ENCODE data around the gene HIVEP1. TPM values are rescaled to one million over a fixed set of nuclear protein-coding genes. Genes with fewer than 3 reads are reported as not detected.

HIVEP1 gene
- total and polyA plus RNA-seq, 2 of the 13 experiments (the other 11 are each of a cell fraction or from before 2014, with no cell fraction given), result 7.4 to 9.9 TPM

- intact Hi-C loops (cut with micrococcal nuclease; ENCODE audit: unreplicated experiment), result no loop called here
- no peak for FAIRE-seq
- Histone ChIP-seq H3K9ac (ENCODE audit: insufficient read depth, low read depth, low read length) (no peak overlapping the region), H3K27me3 (ENCODE audit: control insufficient read depth in 1 of 2, insufficient read depth in 2 of 2, low read length in 2 of 2) (no peaks in the 10 kb centered on the region), H3K4me2 (ENCODE audit: low read depth, low read length) (no peak overlapping the region), H2AFZ (ENCODE audit: low read length) (no peak overlapping the region), H3K4me1 (ENCODE audit: insufficient read depth, low read length) (peaks cover 7% of the 10 kb centered on the region), H3K27ac (ENCODE audit: extremely low read length, insufficient read depth, low read length) (no peak overlapping the region), H3K79me2 (ENCODE audit: insufficient read depth, low read length) (no peaks in the 10 kb centered on the region), H3K4me3 (replicated peaks in 1 of 3; ENCODE audit: insufficient read depth in 1 of 3, low read depth in 2 of 3, low read length in 3 of 3) (no peak overlapping the region), H3K36me3 (replicated peaks in 1 of 2; ENCODE audit: control insufficient read depth in 1 of 2, insufficient read depth in 2 of 2, low read length in 2 of 2) (no peaks in the 10 kb centered on the region), H3K9me3 (ENCODE audit: low read length) (no peaks in the 10 kb centered on the region), H4K20me1 (ENCODE audit: insufficient read depth, low read length) (peaks cover 3% of the 10 kb centered on the region)
- in situ Hi-C loops (cut with HindIII; ENCODE audit: extremely low pct_ligation_motif_present, low pct_unique_long_range_greater_than_20kb), result no loop called here
- WGBS (ENCODE audit: low lambda C conversion rate), result 97% methylated on average over 9 of the region's 9 CpGs
- no peak for ATAC-seq
- ChIA-PET CTCF (ENCODE audit: low intra/inter-chr PET ratio, low total read pairs) (no interaction called here), POLR2A (no interaction called here)
- BruUV-seq (replicated peaks), result no TSS peak
- TF ChIP-seq NFKB2 (CRISPR knock-in tag; IDR thresholded peaks at IDR 0.05; ENCODE audit: borderline replicate concordance), result no peak
- no peak for TF ChIP-seq FOXP1 (IDR thresholded peaks at IDR 0.05)
- no peak for TF ChIP-seq FOXP1 (CRISPR knock-in tag; IDR thresholded peaks at IDR 0.05)
- no peak for TF ChIP-seq ZNF879 (CRISPR knock-in tag; IDR thresholded peaks at IDR 0.05)
- no peak for TF ChIP-seq SMAD1 (CRISPR knock-in tag; IDR thresholded peaks at IDR 0.05; ENCODE audit: borderline replicate concordance, low read depth)
- TF ChIP-seq SATB2 (CRISPR knock-in tag; IDR thresholded peaks at IDR 0.05), result no peak
- TF ChIP-seq, protein P1, sequence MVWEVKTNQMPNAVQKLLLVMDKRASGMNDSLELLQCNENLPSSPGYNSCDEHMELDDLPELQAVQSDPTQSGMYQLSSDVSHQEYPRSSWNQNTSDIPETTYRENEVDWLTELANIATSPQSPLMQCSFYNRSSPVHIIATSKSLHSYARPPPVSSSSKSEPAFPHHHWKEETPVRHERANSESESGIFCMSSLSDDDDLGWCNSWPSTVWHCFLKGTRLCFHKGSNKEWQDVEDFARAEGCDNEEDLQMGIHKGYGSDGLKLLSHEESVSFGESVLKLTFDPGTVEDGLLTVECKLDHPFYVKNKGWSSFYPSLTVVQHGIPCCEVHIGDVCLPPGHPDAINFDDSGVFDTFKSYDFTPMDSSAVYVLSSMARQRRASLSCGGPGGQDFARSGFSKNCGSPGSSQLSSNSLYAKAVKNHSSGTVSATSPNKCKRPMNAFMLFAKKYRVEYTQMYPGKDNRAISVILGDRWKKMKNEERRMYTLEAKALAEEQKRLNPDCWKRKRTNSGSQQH (CRISPR knock-in tag; IDR thresholded peaks at IDR 0.05; ENCODE audit: low read depth), result no peak
- no peak for TF ChIP-seq ZNF276 (CRISPR knock-in tag; IDR thresholded peaks at IDR 0.05; ENCODE audit: low read depth)
- TF ChIP-seq ZNF160 (CRISPR knock-in tag; IDR thresholded peaks at IDR 0.05), result no peak
- TF ChIP-seq ZNF570 (CRISPR knock-in tag; IDR thresholded peaks at IDR 0.05; ENCODE audit: borderline replicate concordance), result no peak
- no peak for TF ChIP-seq CHD4 (IDR thresholded peaks at IDR 0.05; ENCODE audit: borderline replicate concordance, low read length)
- TF ChIP-seq ZFYVE20 (CRISPR knock-in tag; IDR thresholded peaks at IDR 0.05; ENCODE audit: borderline replicate concordance, low read depth), result no peak
- DNase-seq (ENCODE audit: low spot score), result no peak
Observed at GRCh38 chr6:12069891-12070529, 57.9 kb downstream of the HIVEP1 start.

All from HepG2 (cell line).